ENCODE data around the gene HNF4A. TPM values are rescaled to one million over a fixed set of nuclear protein-coding genes. Genes with fewer than 3 reads are reported as not detected.
A peak's percentile ranks its signal among the peaks of the same experiment; 100 is the strongest.

HNF4A gene
- total and polyA plus RNA-seq, 7 donors = 0.27 to 124 (median 52.9) TPM; not detected in 2

- no peaks in the 10 kb centered on the region for H3K27me3 ChIP-seq
- no peaks in the 10 kb centered on the region for H3K9me3 ChIP-seq
- WGBS, 2 donors = 56 to 83% methylated on average over 20 of the region's 20 CpGs
- TF ChIP-seq POLR2A (IDR thresholded peaks at IDR 0.05) = no peak
- no peak overlapping the region for H3K27ac ChIP-seq
- no peak overlapping the region for H3K4me3 ChIP-seq
- intact Hi-C loops (cut with DNase I) = no loop called here
- no peaks in the 10 kb centered on the region for H3K4me1 ChIP-seq
- no peak for DNase-seq
- no peaks in the 10 kb centered on the region for H3K36me3 ChIP-seq
These were observed 50.5 kb downstream of the HNF4A start for GRCh38 chr20:44405785-44406571.

- no peaks in the 10 kb centered on the region for H3K4me1 ChIP-seq
- TF ChIP-seq EP300 (IDR thresholded peaks at IDR 0.05) = no peak
- TF ChIP-seq POLR2A (IDR thresholded peaks at IDR 0.05) = no peak
- TF ChIP-seq POLR2AphosphoS5 (IDR thresholded peaks at IDR 0.05) = no peak
- TF ChIP-seq, protein P1, sequence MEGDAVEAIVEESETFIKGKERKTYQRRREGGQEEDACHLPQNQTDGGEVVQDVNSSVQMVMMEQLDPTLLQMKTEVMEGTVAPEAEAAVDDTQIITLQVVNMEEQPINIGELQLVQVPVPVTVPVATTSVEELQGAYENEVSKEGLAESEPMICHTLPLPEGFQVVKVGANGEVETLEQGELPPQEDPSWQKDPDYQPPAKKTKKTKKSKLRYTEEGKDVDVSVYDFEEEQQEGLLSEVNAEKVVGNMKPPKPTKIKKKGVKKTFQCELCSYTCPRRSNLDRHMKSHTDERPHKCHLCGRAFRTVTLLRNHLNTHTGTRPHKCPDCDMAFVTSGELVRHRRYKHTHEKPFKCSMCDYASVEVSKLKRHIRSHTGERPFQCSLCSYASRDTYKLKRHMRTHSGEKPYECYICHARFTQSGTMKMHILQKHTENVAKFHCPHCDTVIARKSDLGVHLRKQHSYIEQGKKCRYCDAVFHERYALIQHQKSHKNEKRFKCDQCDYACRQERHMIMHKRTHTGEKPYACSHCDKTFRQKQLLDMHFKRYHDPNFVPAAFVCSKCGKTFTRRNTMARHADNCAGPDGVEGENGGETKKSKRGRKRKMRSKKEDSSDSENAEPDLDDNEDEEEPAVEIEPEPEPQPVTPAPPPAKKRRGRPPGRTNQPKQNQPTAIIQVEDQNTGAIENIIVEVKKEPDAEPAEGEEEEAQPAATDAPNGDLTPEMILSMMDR (IDR thresholded peaks at IDR 0.05) = no peak
- DNase-seq = no peak
- 11 to 53% methylated on average over 7 of the region's 7 CpGs for WGBS, 2 donors
- intact Hi-C loops (cut with DNase I) = no loop called here
- no peak overlapping the region for H3K4me3 ChIP-seq
- H3K27ac ChIP-seq = peak overlapping the region in 1 of 4 donors; percentile 17
- H3K36me3 ChIP-seq = no peaks in the 10 kb centered on the region
- no peaks in the 10 kb centered on the region for H3K27me3 ChIP-seq
- H3K9me3 ChIP-seq = no peaks in the 10 kb centered on the region
These were observed 51.2 kb downstream of the HNF4A start for GRCh38 chr20:44406572-44407137.

GRCh38 chr20:44407402-44408184 lies 52.1 kb downstream of the HNF4A start:
- WGBS, 2 donors = 13 to 54% methylated on average over 14 of the region's 14 CpGs
- Histone ChIP-seq H3K36me3 (no peaks in the 10 kb centered on the region), H3K4me3 (no peak overlapping the region), H3K9me3 (no peaks in the 10 kb centered on the region), H3K4me1 (no peaks in the 10 kb centered on the region), H3K27me3 (no peaks in the 10 kb centered on the region), H3K27ac (no peak overlapping the region)
- TF ChIP-seq EP300 (IDR thresholded peaks at IDR 0.05) (no peak), POLR2A (IDR thresholded peaks at IDR 0.05) (peak in 1 of 2 donors; percentile 47), POLR2AphosphoS5 (IDR thresholded peaks at IDR 0.05) (no peak)
- TF ChIP-seq, protein P1 (IDR thresholded peaks at IDR 0.05) = no peak
- intact Hi-C loops (cut with DNase I) = no loop called here
- DNase-seq = no peak

DNA sequence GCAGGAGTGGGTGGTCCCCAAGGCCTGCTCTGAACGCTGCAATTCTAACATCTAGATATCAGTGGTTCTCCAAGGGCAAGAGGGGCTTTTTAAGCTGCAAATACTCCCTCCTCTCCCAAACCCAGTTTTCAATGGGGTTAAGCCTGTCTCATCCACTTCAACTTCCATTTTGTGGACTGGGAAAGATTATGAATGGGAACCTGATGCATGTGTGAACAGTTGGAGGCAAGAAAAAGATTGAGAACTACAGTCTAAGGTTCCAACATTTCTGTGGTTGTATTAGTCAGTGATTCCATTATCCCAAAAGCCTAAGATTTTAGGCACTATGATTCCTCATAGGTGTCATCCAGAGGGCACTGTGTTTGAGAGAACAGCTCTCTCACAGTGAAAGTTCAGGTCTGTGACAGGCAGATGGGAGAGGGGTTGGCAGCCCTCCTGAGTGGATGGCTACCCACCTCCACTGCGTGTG lies 53.7 kb downstream of the HNF4A start:
- DNase-seq = no peak
- 71 to 84% methylated on average over 2 of the region's 2 CpGs for WGBS, 2 donors
- H3K36me3 ChIP-seq = no peaks in the 10 kb centered on the region
- TF ChIP-seq POLR2A (IDR thresholded peaks at IDR 0.05) = no peak
- TF ChIP-seq POLR2AphosphoS5 (IDR thresholded peaks at IDR 0.05) = no peak
- no peak for TF ChIP-seq EP300 (IDR thresholded peaks at IDR 0.05)
- TF ChIP-seq, protein P1 (IDR thresholded peaks at IDR 0.05) = no peak
- H3K27ac ChIP-seq = no peak overlapping the region
- H3K4me1 ChIP-seq = no peaks in the 10 kb centered on the region
- H3K9me3 ChIP-seq = no peaks in the 10 kb centered on the region
- intact Hi-C loops (cut with DNase I) = no loop called here
- peaks cover 0 to 7% (median 0%) of the 10 kb centered on the region in 3 donors for H3K27me3 ChIP-seq
- no peak overlapping the region for H3K4me3 ChIP-seq

- DNase-seq = no peak
- no peak for TF ChIP-seq POLR2A (IDR thresholded peaks at IDR 0.05)
- 55 to 81% methylated on average over 2 of the region's 2 CpGs for WGBS, 2 donors
These were observed 55.1 kb downstream of the HNF4A start for GRCh38 chr20:44410583-44411019.

More at GRCh38 chr20:44410583-44411019, 55.1 kb downstream of the HNF4A start:
- no peaks in the 10 kb centered on the region for H3K36me3 ChIP-seq
- peaks cover 0 to 7% (median 0%) of the 10 kb centered on the region in 3 donors for H3K27me3 ChIP-seq
- no peaks in the 10 kb centered on the region for H3K4me1 ChIP-seq
- H3K27ac ChIP-seq = no peak overlapping the region
- intact Hi-C loops (cut with DNase I) = no loop called here
- no peaks in the 10 kb centered on the region for H3K9me3 ChIP-seq
- H3K4me3 ChIP-seq = no peak overlapping the region

Measured in sigmoid colon (tissue), 7 donors.